ENCODE measurements around the gene PMM1. TPM values are rescaled to one million over a fixed set of nuclear protein-coding genes. Genes with fewer than 3 reads are reported as not detected.

PMM1 gene
- total and polyA plus RNA-seq, 2 donors (not counting 3 experiments of a cell fraction or from before 2014, with no cell fraction given): 14.6 to 31.7 TPM

- Histone ChIP-seq H3K9ac (replicated peaks; ENCODE audit: extremely low read depth, insufficient read depth, low read length) (peak overlapping the region; percentile 97), H2AFZ (ENCODE audit: low read depth, low read length) (no peak overlapping the region), H3K27me3 (ENCODE audit: control insufficient read depth in 2 of 2, insufficient read depth in 2 of 2, low read length in 2 of 2) (no peaks in the 10 kb centered on the region), H4K20me1 (replicated peaks; ENCODE audit: control insufficient read depth, extremely low read depth, insufficient read depth, low read length) (no peaks in the 10 kb centered on the region), H3K4me1 (ENCODE audit: control insufficient read depth, extremely low read depth, insufficient read depth, low read length) (peaks cover 25% of the 10 kb centered on the region), H3K27ac (ENCODE audit: insufficient read depth, low read depth, low read length) (peak overlapping the region; percentile 72), H3K79me2 (ENCODE audit: control insufficient read depth, insufficient read depth, low read length) (peaks cover 69% of the 10 kb centered on the region), H3K9me3 (replicated peaks; ENCODE audit: control insufficient read depth, insufficient read depth, low read length) (no peaks in the 10 kb centered on the region), H3K4me2 (ENCODE audit: insufficient read depth, low read length) (peak overlapping the region; percentile 76), H3K36me3 (ENCODE audit: control insufficient read depth in 2 of 2, extremely low read depth in 1 of 2, insufficient read depth in 2 of 2, low read length in 2 of 2) (peaks cover 2 to 4% of the 10 kb centered on the region in 2 experiments), H3K9me1 (replicated peaks; ENCODE audit: control insufficient read depth, extremely low read depth, insufficient read depth, low read length) (no peaks in the 10 kb centered on the region), H3K4me3 (replicated peaks in 1 of 3; ENCODE audit: insufficient read depth in 1 of 3, low read depth in 1 of 3, low read length in 3 of 3) (peak overlapping the region; percentile 29 to 86 (median 75))
- intact Hi-C loops (cut with micrococcal nuclease): loop anchor here (5.0 kb wide), 1 partner anchor 45 kb away; no protein-coding TSS in a partner anchor
- FAIRE-seq (no peak), DNase-seq (ENCODE audit: low read depth, low spot score) (no peak)
- TF ChIP-seq EZH2 (IDR thresholded peaks at IDR 0.05; ENCODE audit: borderline replicate concordance, low read depth, low read length, severe bottlenecking): no peak
- no peak for TF ChIP-seq JUN (IDR thresholded peaks at IDR 0.05; ENCODE audit: borderline replicate concordance, insufficient read depth, insufficient read length, low read depth)
- TF ChIP-seq POLR2AphosphoS5 (IDR thresholded peaks at IDR 0.05; ENCODE audit: insufficient read depth, low read depth, low read length): no peak
- no peak for TF ChIP-seq FOS (IDR thresholded peaks at IDR 0.05; ENCODE audit: borderline replicate concordance, insufficient read depth, low read length)
- TF ChIP-seq CTCF (IDR thresholded peaks at IDR 0.05; ENCODE audit: extremely low read depth in 1 of 2, insufficient read depth in 1 of 2, low read depth in 1 of 2, low read length in 2 of 2): no peak
- TF ChIP-seq MAX (IDR thresholded peaks at IDR 0.05; ENCODE audit: insufficient read depth, insufficient read length): no peak
- TF ChIP-seq POLR2A (IDR thresholded peaks at IDR 0.05; ENCODE audit: low read depth, low read length): no peak
- no peak for TF ChIP-seq MYC (IDR thresholded peaks at IDR 0.05; ENCODE audit: low read depth, low read length)
- no peak for TF ChIP-seq GATA2 (IDR thresholded peaks at IDR 0.05; ENCODE audit: insufficient read depth, insufficient read length, low read depth, low read length)
- ChIA-PET POLR2A (interaction anchor here (0.7 to 1.2 kb wide), 2 partner anchors 17 to 173 kb away, joined by 3 to 4 read pairs; no protein-coding TSS in a partner anchor), CTCF (interaction anchor here (0.9 to 2.3 kb wide), 2 partner anchors 15 to 32 kb away, joined by 3 to 9 read pairs; partner anchors contain the start of gene PMM1)
- dilution Hi-C loops (cut with MboI; ENCODE audit: extremely low pct_ligation_motif_present, low sequenced_read_pairs): no loop called here
- BruUV-seq (replicated peaks): no TSS peak
Measured at GRCh38 chr22:41621911-41622179, 32.2 kb upstream of the PMM1 start.

All from endothelial cell of umbilical vein (primary cell).